NT2/D1 (cell line): ENCODE results near the gene EOMES.

Source experiments
- DNase-seq: peaks from one replicate; pipeline ENCODE4 v3.0.0-alpha.2; 2011; ENCODE audit warnings: low read depth, low spot score
- H3K27me3 ChIP-seq: 2 replicates; pipeline ENCODE4 v1.6.0; 2011; ENCODE audit warnings: mild to moderate bottlenecking; ENCODE audit not compliant: insufficient read length, insufficient read depth
- H3K36me3 ChIP-seq: 2 replicates; pipeline ENCODE4 v1.6.1; 2011; ENCODE audit warnings: mild to moderate bottlenecking, low read length, mixed read lengths; ENCODE audit not compliant: insufficient read depth, insufficient read length
- H3K4me1 ChIP-seq: 2 replicates; pipeline ENCODE4 v1.5.1; 2011; ENCODE audit not compliant: insufficient read depth, insufficient read length
- H3K4me3 ChIP-seq: 2 replicates; pipeline ENCODE4 v1.5.1; 2011; ENCODE audit warnings: low read depth; ENCODE audit not compliant: insufficient read length
- H3K9ac ChIP-seq: 2 replicates; pipeline ENCODE4 v1.6.0; 2011; ENCODE audit warnings: low read depth; ENCODE audit not compliant: insufficient read length
- H3K9me3 ChIP-seq: 2 replicates; pipeline ENCODE4 v1.5.1; 2011; ENCODE audit warnings: mild to moderate bottlenecking, low read length; ENCODE audit not compliant: insufficient read depth
- SUZ12 ChIP-seq: IDR thresholded peaks from 2 replicates; pipeline ENCODE4 v1.6.1; 2011; ENCODE audit not compliant: insufficient read length, insufficient read depth; ENCODE audit errors: extremely low read depth
- YY1 ChIP-seq: IDR thresholded peaks from 2 replicates; pipeline ENCODE4 v1.6.1; 2011; ENCODE audit not compliant: insufficient read length, insufficient read depth
- ZNF274 ChIP-seq: IDR thresholded peaks from 2 replicates; pipeline ENCODE4 v1.6.1; 2011; ENCODE audit warnings: mild to moderate bottlenecking, low read depth, low read length

The EOMES gene

GRCh38 chr3:27685474-27685873, 36.6 kb downstream of the EOMES start:
- Histone ChIP-seq H3K36me3 (no peaks in the 10 kb centered on the region), H3K27me3 (no peaks in the 10 kb centered on the region), H3K4me1 (no peaks in the 10 kb centered on the region), H3K9me3 (no peaks in the 10 kb centered on the region; the same call in 1 of the 2 replicates), H3K9ac (no peak overlapping the region), H3K4me3 (no peak overlapping the region)
- no peak for DNase-seq
- TF ChIP-seq ZNF274 = no peak
- no peak for TF ChIP-seq YY1

- H3K9ac ChIP-seq = no peak overlapping the region
- TF ChIP-seq ZNF274 (no peak), YY1 (no peak), SUZ12 (no peak)
- no peaks in the 10 kb centered on the region; the same call in 1 of the 2 replicates for H3K9me3 ChIP-seq
- no peaks in the 10 kb centered on the region for H3K4me1 ChIP-seq
- no peaks in the 10 kb centered on the region for H3K36me3 ChIP-seq
- H3K4me3 ChIP-seq = no peak overlapping the region
- no peak for DNase-seq
- H3K27me3 ChIP-seq = no peaks in the 10 kb centered on the region
Measured at GRCh38 chr3:27684302-27684701, 37.8 kb downstream of the EOMES start.

- H3K4me1 ChIP-seq = no peaks in the 10 kb centered on the region
- H3K4me3 ChIP-seq = no peak overlapping the region
- H3K9ac ChIP-seq = no peak overlapping the region
- H3K9me3 ChIP-seq = no peaks in the 10 kb centered on the region
- TF ChIP-seq SUZ12 = no peak
- TF ChIP-seq YY1 = no peak
- no peak for TF ChIP-seq ZNF274
- H3K27me3 ChIP-seq = no peaks in the 10 kb centered on the region
- H3K36me3 ChIP-seq = no peaks in the 10 kb centered on the region
- DNase-seq = peak; percentile 42
Measured at GRCh38 chr3:27681249-27681748, 40.8 kb downstream of the EOMES start.

GRCh38 chr3:27680517-27681246, 41.4 kb downstream of the EOMES start:
- Histone ChIP-seq H3K36me3 (no peaks in the 10 kb centered on the region), H3K9me3 (no peaks in the 10 kb centered on the region), H3K27me3 (no peaks in the 10 kb centered on the region), H3K4me1 (no peaks in the 10 kb centered on the region), H3K4me3 (no peak overlapping the region), H3K9ac (no peak overlapping the region)
- DNase-seq = peak; percentile 54
- TF ChIP-seq SUZ12 = no peak
- TF ChIP-seq YY1 = no peak
- TF ChIP-seq ZNF274 = no peak

- Histone ChIP-seq H3K9ac (no peak overlapping the region), H3K4me1 (no peaks in the 10 kb centered on the region), H3K27me3 (no peaks in the 10 kb centered on the region), H3K4me3 (no peak overlapping the region), H3K36me3 (no peaks in the 10 kb centered on the region), H3K9me3 (no peaks in the 10 kb centered on the region)
- TF ChIP-seq YY1 (no peak), ZNF274 (no peak), SUZ12 (no peak)
- no peak for DNase-seq
Measured at GRCh38 chr3:27679691-27680090, 42.4 kb downstream of the EOMES start.

GRCh38 chr3:27678234-27678633, 43.9 kb downstream of the EOMES start:
- H3K9me3 ChIP-seq = no peaks in the 10 kb centered on the region

GRCh38 chr3:27677565-27677964, 44.6 kb downstream of the EOMES start:
- no peaks in the 10 kb centered on the region for H3K36me3 ChIP-seq
- no peaks in the 10 kb centered on the region for H3K27me3 ChIP-seq
- TF ChIP-seq SUZ12 (no peak), YY1 (no peak)
- H3K9ac ChIP-seq = no peak overlapping the region
- DNase-seq = no peak
- H3K4me3 ChIP-seq = no peak overlapping the region
- H3K4me1 ChIP-seq = no peaks in the 10 kb centered on the region
- H3K9me3 ChIP-seq = no peaks in the 10 kb centered on the region

More at GRCh38 chr3:27678234-27678633, 43.9 kb downstream of the EOMES start:
- DNase-seq = no peak
- no peaks in the 10 kb centered on the region for H3K27me3 ChIP-seq
- H3K9ac ChIP-seq = no peak overlapping the region
- no peaks in the 10 kb centered on the region for H3K4me1 ChIP-seq
- no peaks in the 10 kb centered on the region for H3K36me3 ChIP-seq
- H3K4me3 ChIP-seq = no peak overlapping the region
- TF ChIP-seq YY1 (no peak), SUZ12 (no peak), ZNF274 (no peak)
